OCI-LY3 (cell line): ENCODE data around the gene SMIM21.

ENCODE experiments used
- H2AFZ ChIP-seq: fragments of 200-600, 300-600 bp; shearing (Covaris generic); 2 replicates; pipeline ENCODE4 v1.6.0; 2014; ENCODE audit warnings: antibody characterized with exemption, low read depth, low read length
- H3K27ac ChIP-seq: fragments of 200-600, 300-600 bp; sonication (generic); 2 replicates; pipeline ENCODE4 v1.5.1; 2014; ENCODE audit warnings: mild to moderate bottlenecking, low read length, moderate library complexity, mixed read lengths
- H3K27me3 ChIP-seq: fragments of 200-600, 300-600 bp; sonication (generic); 2 replicates; pipeline ENCODE4 v1.6.1; 2014; ENCODE audit warnings: low read depth, low read length, mixed read lengths
- H3K36me3 ChIP-seq: fragments of 200-600, 300-600 bp; sonication (generic); replicated peaks from 2 replicates; pipeline ENCODE3; 2014; ENCODE audit warnings: low read depth, low read length, mixed read lengths
- H3K4me1 ChIP-seq: fragments of 300-600, 200-600 bp; sonication (generic); 2 replicates; pipeline ENCODE4 v1.6.1; 2014; ENCODE audit warnings: low read length, mixed read lengths
- H3K4me2 ChIP-seq: fragments of 200-600, 300-600 bp; sonication (generic); 2 replicates; pipeline ENCODE4 v1.6.1; 2014; ENCODE audit warnings: low read length, mixed read lengths
- H3K4me3 ChIP-seq: fragments of 300-600, 200-600 bp; sonication (generic); 2 replicates; pipeline ENCODE4 v1.5.1; 2014; ENCODE audit warnings: antibody characterized with exemption, mild to moderate bottlenecking, low read length, moderate library complexity
- H3K79me2 ChIP-seq: fragments of 300-600, 200-600 bp; shearing (Covaris generic); 2 replicates; pipeline ENCODE4 v1.6.1; 2014; ENCODE audit warnings: mild to moderate bottlenecking, low read length, mixed read lengths
- H3K9ac ChIP-seq: fragments of 300-600, 200-600 bp; shearing (Covaris generic); 2 replicates; pipeline ENCODE4 v1.6.0; 2014; ENCODE audit warnings: mild to moderate bottlenecking, low read length, moderate library complexity
- H3K9me3 ChIP-seq: fragments of 200-600, 300-600 bp; shearing (Covaris generic); 2 replicates; pipeline ENCODE4 v1.6.1; 2014; ENCODE audit warnings: low read length, mixed read lengths; ENCODE audit not compliant: insufficient read depth
- H4K20me1 ChIP-seq: fragments of 200-600, 300-600 bp; sonication (generic); 2 replicates; pipeline ENCODE4 v1.6.1; 2016; ENCODE audit warnings: low read length, mixed read lengths; ENCODE audit not compliant: insufficient read depth
- CTCF ChIP-seq: fragments of 200-600, 300-600 bp; sonication (generic); IDR thresholded peaks from 2 replicates; pipeline ENCODE4 v1.5.1; 2014; ENCODE audit warnings: antibody characterized with exemption, low read length, low read depth
- EZH2phosphoT487 ChIP-seq: fragments of 200-600 bp; shearing (Covaris generic); IDR thresholded peaks from 2 replicates; pipeline ENCODE4 v1.6.1; 2018; ENCODE audit warnings: antibody characterized with exemption, mixed run types, low read depth

SMIM21 gene

GRCh38 chr18:75455249-75456198 is 28.0 kb upstream of the SMIM21 start:
- no peak overlapping the region for H3K9ac ChIP-seq

GRCh38 chr18:75454022-75454795 is 26.7 kb upstream of the SMIM21 start:
- Histone ChIP-seq H3K36me3 (no peaks in the 10 kb centered on the region), H3K4me2 (no peak overlapping the region), H3K27me3 (no peaks in the 10 kb centered on the region), H3K4me3 (no peak overlapping the region), H3K79me2 (no peaks in the 10 kb centered on the region), H3K9me3 (peaks cover 16% of the 10 kb centered on the region), H3K9ac (no peak overlapping the region), H2AFZ (no peak overlapping the region), H4K20me1 (no peaks in the 10 kb centered on the region), H3K27ac (no peak overlapping the region), H3K4me1 (no peaks in the 10 kb centered on the region)
- TF ChIP-seq CTCF (no peak), EZH2phosphoT487 (no peak)

More at GRCh38 chr18:75455249-75456198, 28.0 kb upstream of the SMIM21 start:
- H3K36me3 ChIP-seq, result no peaks in the 10 kb centered on the region
- H3K27me3 ChIP-seq, result no peaks in the 10 kb centered on the region
- TF ChIP-seq CTCF (no peak), EZH2phosphoT487 (no peak)
- no peaks in the 10 kb centered on the region for H3K4me1 ChIP-seq
- H3K27ac ChIP-seq, result no peak overlapping the region
- no peaks in the 10 kb centered on the region for H3K79me2 ChIP-seq
- H4K20me1 ChIP-seq, result no peaks in the 10 kb centered on the region
- H3K4me3 ChIP-seq, result no peak overlapping the region
- H3K4me2 ChIP-seq, result no peak overlapping the region
- no peak overlapping the region for H2AFZ ChIP-seq
- H3K9me3 ChIP-seq, result peaks cover 24% of the 10 kb centered on the region

- Histone ChIP-seq H3K4me1 (no peaks in the 10 kb centered on the region), H4K20me1 (no peaks in the 10 kb centered on the region), H2AFZ (no peak overlapping the region), H3K27me3 (no peaks in the 10 kb centered on the region), H3K4me2 (no peak overlapping the region), H3K27ac (no peak overlapping the region), H3K79me2 (no peaks in the 10 kb centered on the region), H3K36me3 (no peaks in the 10 kb centered on the region), H3K4me3 (no peak overlapping the region), H3K9me3 (no peaks in the 10 kb centered on the region), H3K9ac (no peak overlapping the region)
- TF ChIP-seq CTCF (no peak), EZH2phosphoT487 (no peak)
These were observed 23.4 kb upstream of the SMIM21 start for GRCh38 chr18:75450906-75451305.

- Histone ChIP-seq H3K9me3 (no peaks in the 10 kb centered on the region), H3K4me1 (peaks cover 7% of the 10 kb centered on the region), H3K4me3 (no peak overlapping the region), H3K9ac (no peak overlapping the region), H4K20me1 (no peaks in the 10 kb centered on the region), H3K36me3 (no peaks in the 10 kb centered on the region), H3K79me2 (no peaks in the 10 kb centered on the region), H3K4me2 (no peak overlapping the region), H2AFZ (no peak overlapping the region), H3K27ac (no peak overlapping the region), H3K27me3 (peaks cover 24% of the 10 kb centered on the region; the same call in 1 of the 2 replicates)
- no peak for TF ChIP-seq EZH2phosphoT487
These were observed 14.4 kb upstream of the SMIM21 start for GRCh38 chr18:75441896-75442295.
